HUDEP-2 (cell line): Measurements from ENCODE around the gene UPK2.
A peak's percentile ranks its signal among the peaks of the same experiment; 100 is the strongest.
"Not testable (repeated sequence)": the region's sequence is repeated elsewhere in the genome, so short reads cannot be mapped to it uniquely, and the experiment has no call there.

Source experiments
- DNase-seq, 76 experiments: peaks; one replicate each; lab custom pipeline; 2025; ENCODE audit not compliant: unreplicated experiment in 76 of 76; lab: John Stamatoyannopoulos, UW

Gene UPK2

DNA sequence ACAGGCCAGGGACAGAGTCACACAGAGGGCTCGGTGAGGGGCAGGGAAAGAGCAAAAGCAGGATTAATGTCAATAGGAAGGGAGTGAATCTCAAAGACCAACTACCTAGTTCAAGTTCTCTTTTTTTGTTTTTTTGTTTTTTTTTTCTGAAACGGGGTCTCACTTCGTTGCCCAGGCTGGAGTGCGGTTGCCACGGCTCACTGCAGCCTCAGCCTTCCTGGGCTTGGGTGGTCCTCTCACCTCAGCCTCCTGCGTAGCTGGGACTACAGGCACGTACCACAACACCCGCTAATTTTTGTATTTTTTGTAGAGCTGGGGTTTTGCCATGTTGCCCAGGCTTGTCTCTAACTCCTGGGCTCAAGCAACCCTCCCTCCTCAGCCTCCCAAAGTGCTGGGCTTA, 20.7 kb upstream of the UPK2 start:
- DNase-seq = no peak

DNA sequence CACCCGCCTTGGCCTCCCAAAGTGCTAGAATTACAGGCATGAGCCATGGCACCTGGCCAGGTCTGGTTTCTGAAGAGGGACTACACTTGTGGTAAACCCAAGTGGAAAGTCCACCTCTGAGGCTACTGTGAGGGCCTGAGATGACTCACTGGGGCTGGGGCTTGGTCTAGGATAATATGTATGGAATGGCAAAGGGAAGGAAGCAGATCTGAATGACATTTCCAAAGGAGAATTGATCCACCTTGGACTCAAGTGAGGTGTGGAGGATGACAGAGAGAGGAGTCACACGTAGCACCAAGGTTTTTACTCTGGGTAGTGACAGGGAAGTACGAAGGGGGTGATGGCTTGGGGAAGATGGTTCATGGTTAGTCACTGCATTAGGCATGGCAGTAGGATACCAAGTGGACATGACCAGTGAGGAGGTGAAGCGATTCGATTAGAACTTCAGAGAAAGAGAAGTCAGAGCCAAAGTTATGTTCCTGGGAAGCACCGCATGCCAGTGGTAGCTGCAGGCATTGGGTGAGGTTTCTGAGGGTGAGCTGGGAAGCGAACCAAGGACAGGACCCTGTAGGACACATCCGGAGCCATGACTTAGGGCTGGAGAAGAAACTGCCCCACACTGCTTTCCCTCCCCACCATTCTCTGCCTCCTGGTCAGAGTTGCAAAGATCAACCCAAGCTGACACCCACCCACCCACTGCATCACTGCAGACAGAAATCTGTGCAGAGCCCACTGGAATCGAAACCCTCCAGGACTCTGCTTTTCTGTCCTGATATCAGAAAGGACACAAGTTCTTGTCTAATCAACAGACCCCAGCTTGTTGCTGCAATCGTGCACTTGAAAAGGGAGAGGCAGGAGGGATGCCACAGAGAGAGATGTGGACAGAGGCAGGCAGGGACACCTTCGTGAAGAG, 17.4 kb upstream of the UPK2 start:
- no peak for DNase-seq

DNA sequence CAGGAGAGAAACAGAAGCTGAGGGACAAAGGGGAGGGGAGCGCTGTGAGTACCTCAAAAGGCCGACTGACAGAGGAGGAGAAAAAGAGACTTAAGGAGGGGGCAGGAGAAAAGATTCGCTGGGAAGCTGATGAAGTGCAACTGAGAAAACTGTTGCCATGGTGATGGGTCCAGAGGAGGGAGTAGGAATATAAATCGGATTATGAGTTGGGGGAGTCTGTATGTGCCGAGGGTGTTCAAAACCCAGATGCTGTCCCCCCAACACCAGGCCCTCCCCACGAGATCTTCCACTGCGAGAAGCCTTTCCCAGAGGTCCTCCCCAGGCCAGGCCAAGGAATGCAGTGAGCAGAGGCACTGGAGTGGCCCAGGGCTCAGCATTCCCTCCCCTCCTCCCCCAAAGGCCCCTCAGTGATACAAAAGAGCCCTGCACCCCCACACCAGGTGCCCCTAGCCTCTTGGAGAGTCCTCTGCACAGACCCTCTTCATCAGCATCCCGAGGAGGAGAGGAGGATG, 16.6 kb upstream of the UPK2 start:
- no peak for DNase-seq

DNA sequence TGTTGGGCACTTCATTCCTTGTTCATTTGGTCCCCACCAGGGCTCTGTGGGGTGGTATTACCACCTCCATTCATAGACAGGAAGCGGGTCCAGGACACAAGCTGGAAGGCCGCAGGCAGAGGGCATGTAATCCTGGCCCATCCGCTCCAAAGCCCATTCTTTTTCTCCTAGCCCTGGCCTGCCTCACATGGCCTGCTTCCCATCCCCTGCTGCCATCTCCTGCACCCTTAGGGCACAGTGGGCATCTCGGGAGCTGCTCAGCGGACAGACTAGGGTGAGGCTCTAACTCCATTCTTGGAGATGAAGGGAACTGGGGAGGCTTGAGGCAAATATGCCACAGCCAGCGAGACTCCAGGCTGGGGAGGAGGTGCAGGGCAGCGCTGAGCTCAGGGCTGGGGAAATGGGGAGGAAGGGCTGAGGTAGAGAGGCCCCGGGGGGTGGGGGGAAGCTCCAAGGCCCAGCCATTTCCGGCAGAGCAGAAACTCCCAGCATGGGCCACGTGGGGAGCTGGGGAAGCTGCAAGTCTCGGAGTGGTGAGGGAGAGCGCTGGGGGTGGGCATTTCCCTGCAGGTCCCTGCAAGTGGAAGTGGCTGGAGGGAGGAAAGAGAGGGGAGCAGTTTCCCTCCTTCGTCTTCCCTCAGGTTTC, 16.0 kb upstream of the UPK2 start:
- DNase-seq = no peak

DNA sequence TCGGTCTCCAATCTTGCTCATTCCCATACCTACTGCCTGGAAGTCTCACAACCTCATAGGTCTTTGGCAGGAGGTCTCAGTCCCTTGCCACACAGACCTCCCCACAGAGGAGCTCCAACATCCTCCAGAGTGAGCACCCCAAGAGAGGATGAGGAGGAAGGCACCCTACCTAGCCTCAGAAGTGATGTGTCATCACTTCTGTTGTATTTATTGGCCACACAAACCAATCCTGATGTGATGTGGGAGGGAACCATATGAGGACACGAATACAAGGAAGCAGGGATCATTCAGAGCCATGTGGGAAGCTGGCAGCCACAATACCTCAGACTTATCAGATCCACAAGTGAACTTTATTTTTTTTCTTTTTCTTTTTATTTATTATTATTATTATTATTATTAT, 9.0 kb upstream of the UPK2 start:
- DNase-seq = no peak

DNA sequence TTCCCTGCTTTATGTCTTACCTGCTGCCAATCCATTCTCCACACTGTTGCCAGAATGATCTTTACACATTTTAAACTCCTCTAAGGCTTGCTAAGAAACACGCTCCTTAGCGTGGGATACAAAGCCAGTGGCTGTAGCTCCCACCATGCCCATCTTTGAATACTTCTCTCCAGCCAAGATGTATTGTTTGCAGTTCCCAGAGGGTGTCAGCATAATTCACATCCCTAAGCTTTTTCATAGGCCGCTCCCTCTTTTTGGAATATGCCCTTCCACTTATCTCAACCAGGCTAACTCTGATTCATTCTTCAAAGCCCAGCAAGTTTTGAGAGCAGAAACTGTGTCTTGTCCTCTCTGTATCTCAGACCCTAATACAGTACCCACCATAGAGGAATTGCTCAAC, 8.1 kb upstream of the UPK2 start:
- DNase-seq = no peak

DNA sequence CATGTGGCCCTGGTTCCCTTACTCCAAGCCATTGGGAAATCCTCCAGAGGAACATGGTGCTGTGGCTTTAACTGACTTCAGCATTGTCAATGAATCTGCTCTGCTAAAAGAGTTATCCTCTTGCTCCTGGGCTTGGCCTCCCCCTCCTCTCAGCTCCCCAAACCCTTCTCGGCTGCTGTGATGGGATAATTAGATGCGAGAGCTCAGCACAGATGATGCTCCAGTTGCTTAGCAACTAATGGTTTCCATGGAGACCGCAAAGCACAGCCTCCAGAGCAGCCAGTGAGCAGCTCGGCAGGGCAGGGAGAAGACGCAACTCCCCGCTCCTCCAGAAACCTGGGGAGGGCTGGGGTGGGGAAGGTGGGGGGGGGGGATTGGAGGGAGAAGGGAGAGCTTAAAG, 2.8 kb upstream of the UPK2 start:
- no peak for DNase-seq

DNA sequence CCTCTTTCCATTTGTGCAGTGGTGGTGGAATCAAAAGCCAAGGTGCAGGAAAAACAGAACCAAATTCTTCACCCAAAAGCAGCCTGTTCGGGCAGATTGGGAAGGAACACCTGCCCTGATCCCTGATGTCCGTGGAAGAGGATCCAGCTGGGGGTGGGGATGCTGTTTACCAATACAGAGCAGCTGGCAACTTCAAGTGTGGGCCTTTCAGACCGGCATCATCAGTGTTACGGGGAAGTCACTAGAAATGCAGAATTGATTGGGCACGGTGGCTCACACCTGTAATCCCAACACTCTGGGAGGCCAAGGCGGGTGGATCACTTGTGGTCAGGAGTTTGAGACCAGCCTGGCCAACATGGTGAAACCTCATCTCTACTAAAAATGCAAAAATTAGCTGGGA, 2.1 kb upstream of the UPK2 start:
- not testable (repeated sequence) for DNase-seq

DNA sequence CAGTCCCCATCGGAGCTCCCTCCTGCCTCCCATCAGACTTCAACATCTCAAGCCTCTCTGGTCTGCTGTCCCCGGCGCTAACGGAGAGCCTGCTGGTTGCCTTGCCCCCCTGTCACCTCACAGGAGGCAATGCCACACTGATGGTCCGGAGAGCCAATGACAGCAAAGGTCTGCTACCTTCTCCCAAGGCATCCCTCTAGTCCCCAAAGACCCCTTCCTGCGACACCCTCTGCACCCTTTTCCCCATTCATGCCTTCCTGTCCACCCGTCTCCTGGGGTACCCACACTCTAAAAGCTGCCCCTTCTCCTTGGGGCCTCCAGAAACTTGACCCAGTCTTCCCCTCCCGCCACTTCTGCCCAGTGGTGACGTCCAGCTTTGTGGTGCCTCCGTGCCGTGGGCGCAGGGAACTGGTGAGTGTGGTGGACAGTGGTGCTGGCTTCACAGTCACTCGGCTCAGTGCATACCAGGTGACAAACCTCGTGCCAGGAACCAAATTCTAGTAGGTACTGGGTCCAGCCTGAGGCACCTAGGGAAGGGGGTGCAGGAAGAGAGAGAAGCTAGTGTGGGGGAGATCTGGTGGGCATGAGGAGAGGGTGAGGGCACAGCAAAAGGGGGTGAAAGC, 860 bp downstream of the UPK2 start:
- no peak for DNase-seq

DNA sequence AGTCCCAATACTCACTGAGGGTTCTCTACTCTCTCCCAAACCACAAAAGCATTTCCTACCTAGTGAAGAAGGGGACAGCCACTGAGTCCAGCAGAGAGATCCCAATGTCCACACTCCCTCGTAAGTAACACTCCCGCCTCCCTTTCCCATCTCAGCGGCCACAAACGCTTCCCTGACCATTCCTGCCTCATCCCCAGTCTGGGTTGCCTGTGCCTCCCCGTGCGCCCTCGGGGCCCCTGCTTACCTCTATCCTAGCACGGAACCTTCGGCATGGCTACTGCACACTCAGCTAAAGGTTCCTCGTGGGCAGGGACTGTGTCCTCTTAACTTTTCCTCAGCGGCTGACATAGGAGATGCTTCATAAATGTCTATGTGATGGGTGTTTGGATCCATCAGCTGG, 1.5 kb downstream of the UPK2 start:
- no peak for DNase-seq

DNA sequence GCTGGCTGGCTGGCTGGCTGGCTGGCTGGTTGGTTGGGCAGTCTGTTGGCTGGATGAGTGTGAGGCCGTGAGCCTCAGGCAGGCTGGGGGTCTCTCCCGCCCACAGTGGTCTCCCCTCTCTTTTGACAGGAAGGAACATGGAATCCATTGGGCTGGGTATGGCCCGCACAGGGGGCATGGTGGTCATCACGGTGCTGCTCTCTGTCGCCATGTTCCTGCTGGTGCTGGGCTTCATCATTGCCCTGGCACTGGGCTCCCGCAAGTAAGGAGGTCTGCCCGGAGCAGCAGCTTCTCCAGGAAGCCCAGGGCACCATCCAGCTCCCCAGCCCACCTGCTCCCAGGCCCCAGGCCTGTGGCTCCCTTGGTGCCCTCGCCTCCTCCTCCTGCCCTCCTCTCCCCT, 1.9 kb downstream of the UPK2 start:
- no peak for DNase-seq

DNA sequence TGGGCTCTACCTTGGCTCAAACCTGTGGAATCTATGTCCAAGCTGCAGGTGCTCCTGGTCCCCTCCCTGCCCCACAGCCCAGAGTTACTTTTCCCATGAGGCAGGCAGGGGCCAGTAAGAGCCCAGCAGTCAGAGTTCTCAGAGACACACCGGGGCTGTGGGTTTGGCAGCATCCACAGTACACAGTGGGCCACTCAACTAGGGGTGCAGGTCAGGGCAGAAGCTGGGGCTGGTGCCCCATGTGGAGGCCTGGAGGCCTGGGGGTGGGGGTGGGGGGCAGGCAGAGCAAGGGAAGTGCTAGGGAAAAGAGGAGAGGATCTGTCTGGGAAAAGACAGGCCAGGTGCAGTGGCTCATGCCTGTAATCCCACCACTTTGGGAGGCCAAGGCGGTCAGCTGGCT, 2.5 kb downstream of the UPK2 start:
- DNase-seq = no peak

DNA sequence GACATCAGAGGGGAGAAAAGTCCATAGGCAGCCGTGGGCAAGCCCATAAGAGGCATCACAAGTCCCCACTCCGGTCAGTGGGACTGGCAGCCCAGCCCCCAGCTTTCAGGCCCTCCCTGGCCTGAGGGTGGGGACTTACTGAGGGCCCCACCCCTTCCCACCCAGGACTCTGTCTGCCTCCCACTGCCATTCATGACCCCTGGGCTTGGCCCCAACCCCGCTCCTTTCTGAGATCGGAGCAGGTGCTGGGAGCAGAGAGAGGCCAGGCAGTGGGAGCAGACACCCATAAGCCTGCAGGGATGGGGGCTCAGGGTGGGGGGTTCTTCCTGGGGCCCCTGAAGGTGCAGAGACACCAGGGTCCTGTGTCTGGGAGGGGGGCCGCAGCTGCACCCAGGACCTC, 5.1 kb downstream of the UPK2 start:
- DNase-seq = no peak

DNA sequence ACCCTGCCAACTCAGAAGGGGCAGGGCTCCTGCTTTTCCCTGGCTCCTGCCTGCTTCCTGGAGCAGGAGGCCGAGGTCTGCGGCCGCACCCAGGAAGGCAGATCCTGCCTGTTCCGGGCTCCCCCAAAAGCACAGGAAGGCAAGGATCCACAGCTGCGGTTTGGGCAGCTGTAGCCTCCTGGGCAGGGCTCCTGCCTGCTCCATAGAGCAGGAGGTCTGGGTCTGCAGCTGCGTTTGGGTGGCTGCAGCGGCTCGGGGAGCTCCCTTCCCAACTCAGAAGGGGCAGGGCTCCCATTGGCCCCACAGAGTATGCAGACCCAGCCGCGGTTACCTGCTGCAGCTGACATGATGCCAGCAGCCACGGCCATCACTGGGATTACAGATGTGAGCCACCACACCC, 5.5 kb downstream of the UPK2 start:
- no peak for DNase-seq

DNA sequence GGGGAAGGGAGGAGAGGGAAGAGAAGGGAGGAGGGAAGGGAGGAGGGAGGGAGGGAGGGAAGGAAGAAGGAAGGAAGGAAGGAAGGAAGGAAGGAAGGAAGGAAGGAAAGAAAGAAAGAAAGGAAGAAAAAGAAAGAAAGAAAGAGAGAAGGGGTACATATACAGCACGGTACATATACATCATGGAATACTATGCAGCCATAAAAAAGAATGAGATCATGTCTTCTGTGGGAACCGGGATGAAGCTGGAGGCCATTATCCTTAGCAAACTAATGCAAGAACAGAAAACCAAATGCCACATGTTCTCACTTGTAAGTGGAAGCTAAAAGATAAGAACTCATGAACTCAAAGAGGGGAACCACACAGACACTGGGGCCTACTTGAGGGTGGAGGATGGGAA, 13.4 kb downstream of the UPK2 start:
- DNase-seq = not testable (repeated sequence)

DNA sequence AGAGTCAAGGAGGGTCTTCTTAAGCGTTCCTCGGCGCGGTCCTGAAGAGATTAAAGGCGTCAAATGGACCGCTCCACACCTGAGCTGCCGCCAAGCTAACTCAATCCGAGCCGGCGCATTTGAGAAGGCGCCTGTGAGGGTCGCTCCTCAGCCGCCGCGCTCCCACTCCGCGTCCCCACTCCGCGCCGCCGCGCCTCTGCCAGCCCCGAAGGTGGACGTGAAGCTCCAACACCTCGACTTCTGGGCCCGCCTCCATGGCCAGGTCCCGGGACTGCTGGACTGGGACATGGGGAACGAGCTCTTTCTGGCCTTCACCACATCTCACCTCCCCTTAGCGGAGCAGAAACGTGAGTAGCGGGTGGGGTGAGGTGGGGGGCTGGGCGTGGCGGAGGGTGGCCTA, 15.5 kb downstream of the UPK2 start, which contains the start of gene FOXR1:
FOXR1 (plus strand) TSS at position 116 of the 400 bp plus-strand sequence; CDS start at position 287, 171 bp downstream.
- DNase-seq = no peak

DNA sequence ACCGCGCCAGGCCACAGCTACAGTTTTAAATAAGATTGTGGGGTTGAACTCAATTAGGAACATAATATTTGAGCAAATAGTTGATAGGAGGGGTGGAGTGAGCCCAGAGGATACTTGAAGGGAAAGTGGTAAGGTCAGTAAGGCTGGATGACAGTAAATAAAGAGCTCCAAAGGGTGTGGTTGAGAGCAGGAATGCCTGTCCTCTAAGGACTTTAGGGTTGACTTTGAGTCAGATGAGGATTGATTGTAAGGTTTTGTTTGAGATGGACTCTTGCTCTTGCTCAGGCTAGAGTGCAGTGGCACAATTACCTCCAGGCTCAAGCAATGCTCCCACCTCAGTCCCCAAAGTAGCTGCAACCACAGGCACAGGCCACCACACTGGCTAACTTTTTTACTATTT, 17.9 kb downstream of the UPK2 start:
- DNase-seq = no peak

DNA sequence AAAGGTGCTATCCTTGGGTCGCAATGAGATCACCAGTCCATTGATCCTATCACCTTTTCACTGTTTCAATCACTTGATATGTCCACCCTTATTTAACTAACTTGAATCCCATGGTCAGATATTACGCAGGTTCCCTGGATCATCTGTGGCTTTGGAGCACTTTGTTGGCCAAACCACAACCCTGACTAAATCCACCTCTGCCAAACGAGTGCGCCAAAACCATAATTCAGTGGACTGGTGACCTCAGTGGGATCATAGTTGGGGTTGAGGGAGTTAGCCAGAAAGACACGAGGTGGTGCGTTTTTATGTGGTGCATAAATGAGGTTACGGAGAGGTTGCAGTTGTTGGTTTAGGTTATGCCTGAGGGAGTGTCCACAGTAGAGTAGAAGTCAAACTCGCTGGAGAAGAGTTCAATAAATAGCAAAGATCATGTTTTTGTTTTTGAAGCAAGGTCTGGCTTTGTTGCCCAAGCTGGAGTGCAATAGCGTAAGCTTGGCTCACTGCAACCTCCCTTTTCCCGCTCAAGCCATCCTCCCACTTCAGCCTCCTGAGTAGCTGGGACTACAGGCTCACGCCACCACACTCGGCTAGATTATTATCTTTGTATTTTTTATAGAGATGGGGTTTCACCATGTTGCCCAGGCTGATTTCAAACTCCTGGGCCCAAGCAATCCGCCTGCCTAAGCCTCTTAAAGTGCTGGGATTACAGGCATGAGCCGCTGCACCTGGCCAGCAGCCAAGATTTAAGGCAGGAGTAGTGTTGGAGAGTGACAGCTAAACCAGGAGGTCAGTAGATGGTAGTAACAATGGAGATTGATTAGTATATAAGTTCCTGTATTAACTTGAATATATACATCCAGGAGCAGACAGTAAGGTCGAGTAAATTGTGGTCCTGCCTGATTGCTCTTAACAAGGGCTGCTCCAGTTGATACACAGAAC, 19.9 kb downstream of the UPK2 start:
- DNase-seq = no peak

DNA sequence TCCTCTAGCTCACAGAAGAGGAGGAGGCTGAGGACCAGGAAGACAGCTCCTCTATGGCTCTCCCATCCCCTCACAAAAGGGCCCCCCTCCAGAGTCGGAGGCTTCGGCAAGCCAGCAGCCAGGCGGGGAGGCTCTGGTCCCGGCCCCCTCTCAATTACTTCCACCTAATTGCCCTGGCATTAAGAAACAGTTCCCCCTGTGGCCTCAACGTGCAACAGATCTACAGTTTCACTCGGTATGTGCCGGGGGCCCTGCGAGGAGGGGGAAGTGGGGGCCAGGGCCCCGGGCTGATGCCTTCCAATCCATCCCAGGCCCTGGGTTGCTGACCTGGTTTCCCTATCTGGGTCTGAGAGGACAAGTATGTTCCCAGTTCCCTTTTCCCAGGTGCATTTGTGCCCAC, 23.3 kb downstream of the UPK2 start:
- DNase-seq = no peak

DNA sequence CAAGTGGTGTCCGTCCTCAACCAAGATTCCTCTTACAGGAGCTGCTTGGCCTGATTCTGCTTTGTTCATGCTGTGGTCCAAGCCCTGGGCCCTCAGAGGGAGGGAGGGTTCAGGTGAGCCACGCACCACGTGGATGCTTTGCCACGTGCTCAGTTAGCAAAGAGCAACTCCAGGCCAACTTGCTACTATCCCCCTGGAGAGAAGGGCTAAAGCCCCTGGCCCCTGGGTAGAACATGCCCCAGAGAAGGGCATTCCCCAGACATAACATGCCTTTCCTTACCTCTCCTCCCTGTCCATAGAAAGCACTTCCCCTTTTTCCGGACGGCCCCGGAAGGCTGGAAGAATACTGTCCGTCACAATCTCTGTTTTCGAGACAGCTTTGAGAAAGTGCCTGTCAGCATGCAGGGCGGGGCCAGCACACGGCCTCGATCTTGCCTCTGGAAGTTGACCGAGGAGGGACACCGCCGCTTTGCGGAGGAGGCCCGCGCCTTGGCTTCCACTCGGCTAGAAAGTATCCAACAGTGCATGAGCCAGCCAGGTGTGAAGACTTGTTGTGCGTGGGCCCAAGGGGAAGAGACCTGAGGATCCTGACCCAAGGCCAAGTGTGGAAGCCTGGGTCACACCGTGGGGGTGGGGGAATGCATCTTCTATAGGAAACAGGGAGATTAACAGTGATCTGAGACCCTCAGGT, 24.2 kb downstream of the UPK2 start:
- peak in 1 of 76 experiments; percentile 16 for DNase-seq
